Skeletal muscle cell (primary cell): Measurements from ENCODE around the gene SNCAIP.

Source experiments
- DNase-seq: peaks from one replicate; pipeline ENCODE4 v3.0.0-alpha.2; 2010; ENCODE audit warnings: low read depth
- H3K4me3 ChIP-seq: 2 replicates; pipeline ENCODE4 v1.5.1; 2011; ENCODE audit warnings: low read depth, mild to moderate bottlenecking, control low read depth, low read length, moderate library complexity

SNCAIP gene

GRCh38 chr5:122312591-122313406 lies 762 bp downstream of the SNCAIP start:
- DNase-seq, result no peak
- H3K4me3 ChIP-seq, result peak overlapping the region; percentile 78

GRCh38 chr5:122314036-122314435 lies 2.0 kb downstream of the SNCAIP start:
- H3K4me3 ChIP-seq, result no peak overlapping the region
- DNase-seq, result no peak

- H3K4me3 ChIP-seq, result no peak overlapping the region
- no peak for DNase-seq
Measured at GRCh38 chr5:122315521-122315920, 3.5 kb downstream of the SNCAIP start.

- no peak overlapping the region for H3K4me3 ChIP-seq
- no peak for DNase-seq
Measured at GRCh38 chr5:122316656-122317055, 4.6 kb downstream of the SNCAIP start.

GRCh38 chr5:122319897-122320296 lies 7.9 kb downstream of the SNCAIP start:
- no peak for DNase-seq
- no peak overlapping the region for H3K4me3 ChIP-seq

- no peak for DNase-seq
- no peak overlapping the region for H3K4me3 ChIP-seq
Measured at GRCh38 chr5:122321921-122322320, 9.9 kb downstream of the SNCAIP start.

GRCh38 chr5:122322801-122323548 lies 10.9 kb downstream of the SNCAIP start:
- H3K4me3 ChIP-seq, result no peak overlapping the region

GRCh38 chr5:122323738-122324137 lies 11.7 kb downstream of the SNCAIP start:
- H3K4me3 ChIP-seq, result no peak overlapping the region
- DNase-seq, result no peak

More at GRCh38 chr5:122322801-122323548, 10.9 kb downstream of the SNCAIP start:
- DNase-seq, result no peak

GRCh38 chr5:122327110-122327509 lies 15.1 kb downstream of the SNCAIP start:
- no peak for DNase-seq
- no peak overlapping the region for H3K4me3 ChIP-seq

- no peak for DNase-seq
- H3K4me3 ChIP-seq, result no peak overlapping the region
Measured at GRCh38 chr5:122330881-122331280, 18.8 kb downstream of the SNCAIP start.

- no peak for DNase-seq
- no peak overlapping the region for H3K4me3 ChIP-seq
Measured at GRCh38 chr5:122332599-122333555, 20.8 kb downstream of the SNCAIP start.

GRCh38 chr5:122333564-122333963 lies 21.5 kb downstream of the SNCAIP start:
- DNase-seq, result no peak
- no peak overlapping the region for H3K4me3 ChIP-seq

GRCh38 chr5:122339591-122339990 lies 27.6 kb downstream of the SNCAIP start:
- DNase-seq, result no peak
- H3K4me3 ChIP-seq, result no peak overlapping the region

GRCh38 chr5:122341087-122341486 lies 29.1 kb downstream of the SNCAIP start:
- no peak for DNase-seq
- H3K4me3 ChIP-seq, result no peak overlapping the region

GRCh38 chr5:122342256-122342655 lies 30.2 kb downstream of the SNCAIP start:
- no peak for DNase-seq
- no peak overlapping the region for H3K4me3 ChIP-seq

GRCh38 chr5:122346897-122347581 lies 35.0 kb downstream of the SNCAIP start:
- H3K4me3 ChIP-seq, result no peak overlapping the region
- DNase-seq, result no peak

- DNase-seq, result no peak
- H3K4me3 ChIP-seq, result no peak overlapping the region
Measured at GRCh38 chr5:122350496-122350895, 38.5 kb downstream of the SNCAIP start.

- DNase-seq, result peak; percentile 7
- H3K4me3 ChIP-seq, result no peak overlapping the region
Measured at GRCh38 chr5:122351416-122352157, 39.5 kb downstream of the SNCAIP start.
